ENCODE measurements around the gene DLGAP1. TPM values are rescaled to one million over a fixed set of nuclear protein-coding genes. Genes with fewer than 3 reads are reported as not detected.
"Not testable (repeated sequence)": the region's sequence is repeated elsewhere in the genome, so short reads cannot be mapped to it uniquely, and the experiment has no call there.

The DLGAP1 gene
- total RNA-seq, 1 experiment from 2014 or later = 0.53 TPM

- DNase-seq (ENCODE audit: low spot score) = no peak
Observed at GRCh38 chr18:4391859-4392258, 63.2 kb downstream of the DLGAP1 start.

DNA sequence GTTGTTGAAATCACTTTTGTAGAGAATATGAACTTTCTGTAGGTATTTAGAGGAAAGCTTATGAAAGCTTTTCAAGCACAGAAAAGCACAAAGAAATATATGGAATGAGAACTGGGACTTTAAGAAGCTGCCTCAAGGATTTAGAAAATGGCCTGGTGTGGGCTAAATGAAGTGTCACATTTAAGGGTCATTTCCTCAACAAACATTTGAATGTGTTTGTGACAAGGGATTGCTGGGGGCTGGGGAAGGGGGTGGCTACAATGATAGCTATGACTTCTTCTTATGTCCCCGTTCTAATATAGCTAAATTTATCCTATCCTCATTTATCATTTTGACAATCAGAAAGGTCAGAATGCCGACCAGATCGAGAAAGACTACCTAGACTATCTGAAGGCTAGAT, 69.2 kb downstream of the DLGAP1 start:
- DNase-seq (ENCODE audit: low spot score) = no peak

- DNase-seq (ENCODE audit: low spot score) = no peak
Observed at GRCh38 chr18:4384932-4385331, 70.2 kb downstream of the DLGAP1 start.

GRCh38 chr18:4374564-4374963, 80.5 kb downstream of the DLGAP1 start:
- no peak for DNase-seq (ENCODE audit: low spot score)

- DNase-seq (ENCODE audit: low spot score) = no peak
Observed at GRCh38 chr18:4369705-4370104, 85.4 kb downstream of the DLGAP1 start.

GRCh38 chr18:4360221-4360715, 94.8 kb downstream of the DLGAP1 start:
- no peak for DNase-seq (ENCODE audit: low spot score)

GRCh38 chr18:4358618-4359017, 96.5 kb downstream of the DLGAP1 start:
- no peak for DNase-seq (ENCODE audit: low spot score)

DNA sequence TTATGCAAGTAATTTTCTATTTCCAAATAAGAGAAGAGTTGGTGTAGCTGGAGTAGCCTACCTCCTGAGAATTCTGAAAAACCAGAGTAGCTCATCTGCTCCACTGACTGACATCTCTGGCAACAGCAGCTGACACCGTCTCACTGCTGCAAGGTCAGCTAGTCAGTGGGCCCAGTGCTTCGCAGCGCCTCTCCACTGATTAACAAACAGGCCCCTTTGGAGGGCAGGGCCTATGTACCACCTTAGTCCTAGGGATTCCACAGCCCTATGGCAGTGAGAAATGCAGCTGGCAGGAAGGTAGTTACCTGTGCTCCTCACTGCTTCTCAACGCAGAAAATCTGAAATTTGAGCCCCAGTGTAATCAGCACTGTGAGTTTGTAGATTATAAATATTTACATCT, 97.5 kb downstream of the DLGAP1 start:
- DNase-seq (ENCODE audit: low spot score) = no peak

GRCh38 chr18:4356929-4357328, 98.2 kb downstream of the DLGAP1 start:
- DNase-seq (ENCODE audit: low spot score) = no peak

GRCh38 chr18:4353853-4354418, 101.2 kb downstream of the DLGAP1 start:
- DNase-seq (ENCODE audit: low spot score) = no peak

DNA sequence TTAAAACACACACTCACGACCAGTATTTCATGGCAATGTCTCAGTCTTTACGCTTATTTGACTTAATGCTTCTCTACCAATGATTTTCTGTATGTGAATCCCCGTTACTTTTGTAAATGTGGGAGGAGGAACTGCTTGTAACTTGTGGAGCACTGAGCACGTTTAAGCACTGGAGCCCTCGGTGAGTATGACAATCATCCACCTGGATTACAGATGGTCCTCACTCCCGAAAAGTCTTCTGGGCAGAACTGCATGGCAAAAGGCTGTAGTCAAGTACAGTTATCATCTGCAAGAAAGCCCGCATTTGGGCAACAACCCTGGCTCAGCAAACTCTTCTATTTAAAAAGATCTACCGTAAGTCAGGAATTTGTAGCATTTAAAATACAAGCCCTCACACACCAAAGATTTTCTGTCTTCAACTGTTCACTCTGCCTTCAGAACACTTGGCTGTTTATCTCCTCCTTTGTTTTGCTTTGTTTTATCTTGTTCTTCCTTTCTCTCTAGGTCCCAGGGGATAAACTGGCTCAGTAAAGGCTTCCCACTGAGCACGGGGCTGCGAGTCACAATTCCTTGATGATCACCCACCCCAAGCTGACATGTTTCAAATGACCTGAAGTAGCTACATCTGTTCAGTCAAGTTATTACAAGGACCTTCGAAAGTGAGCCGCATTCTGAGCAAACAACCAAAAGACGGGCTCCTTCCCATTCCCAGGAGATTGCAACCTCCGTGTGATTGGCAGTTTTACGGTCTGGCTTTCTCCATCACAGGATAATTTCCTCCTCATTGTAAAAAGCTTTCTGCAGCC, 102.2 kb downstream of the DLGAP1 start:
- DNase-seq (ENCODE audit: low spot score) = no peak

DNA sequence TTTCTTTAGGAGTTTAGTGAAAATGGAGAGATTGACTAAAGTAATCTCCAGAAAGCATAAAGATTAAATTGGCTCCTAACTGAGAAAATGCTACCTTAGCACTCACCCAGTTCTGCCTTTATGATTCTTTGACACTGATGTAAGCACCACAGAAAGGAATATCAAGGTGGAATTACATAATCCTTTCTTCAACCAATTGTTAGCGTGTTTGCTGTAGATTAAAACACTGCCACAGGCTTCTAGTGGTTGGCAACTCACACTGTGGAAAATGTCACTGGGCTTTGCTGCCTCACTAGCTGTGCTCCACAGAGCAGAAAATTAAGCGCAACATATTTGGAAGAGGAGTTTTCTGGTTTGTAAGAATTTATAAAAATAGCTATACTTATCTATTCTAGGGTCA, 104.1 kb downstream of the DLGAP1 start:
- no peak for DNase-seq (ENCODE audit: low spot score)

- DNase-seq (ENCODE audit: low spot score) = no peak
Observed at GRCh38 chr18:4335386-4335785, 119.7 kb downstream of the DLGAP1 start.

DNA sequence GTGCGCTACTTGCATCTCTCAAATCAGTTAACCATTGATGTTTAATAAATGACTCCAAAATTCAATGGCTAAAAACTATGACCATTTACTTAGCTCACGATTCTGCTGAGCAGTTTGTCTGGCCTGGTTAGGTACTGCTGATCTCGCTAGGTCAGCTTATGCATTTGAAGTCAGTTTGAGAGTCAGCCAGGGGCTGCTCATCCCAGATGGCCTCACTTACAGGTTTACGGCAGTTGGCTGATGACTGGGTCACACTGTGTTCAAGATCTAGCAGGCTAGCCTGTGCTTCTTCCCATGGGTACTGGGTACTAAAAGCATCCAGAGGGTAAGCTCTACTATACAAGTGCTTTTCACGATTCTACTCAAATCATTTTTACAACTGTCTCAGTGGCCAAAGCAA, 122.1 kb downstream of the DLGAP1 start:
- no peak for DNase-seq (ENCODE audit: low spot score)

GRCh38 chr18:4319738-4320677, 135.1 kb downstream of the DLGAP1 start:
- no peak for DNase-seq (ENCODE audit: low spot score)

GRCh38 chr18:4318311-4318710, 136.8 kb downstream of the DLGAP1 start:
- no peak for DNase-seq (ENCODE audit: low spot score)

DNA sequence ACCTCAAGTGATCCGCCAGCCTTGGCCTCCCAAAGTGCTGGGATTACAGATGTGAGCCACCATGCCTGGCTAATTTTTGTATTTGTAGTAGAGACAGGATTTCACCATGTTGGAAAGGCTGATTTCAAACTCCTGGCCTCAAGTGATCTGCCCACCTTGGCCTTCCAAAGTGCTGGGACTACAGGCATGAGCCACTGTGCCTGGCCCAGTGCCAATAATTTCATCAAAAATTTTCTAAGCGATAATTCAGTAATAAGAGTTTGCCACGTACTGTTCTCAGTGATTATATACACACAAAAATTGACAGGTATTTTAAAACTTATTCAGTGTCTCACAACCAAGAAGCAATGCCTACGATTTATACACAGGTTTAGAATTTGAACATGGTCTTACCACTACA, 143.2 kb downstream of the DLGAP1 start:
- DNase-seq (ENCODE audit: low spot score) = not testable (repeated sequence)

- no peak for DNase-seq (ENCODE audit: low spot score)
Observed at GRCh38 chr18:4311136-4311535, 144.0 kb downstream of the DLGAP1 start.

GRCh38 chr18:4309227-4309626, 145.9 kb downstream of the DLGAP1 start:
- DNase-seq (ENCODE audit: low spot score) = no peak

GRCh38 chr18:4308576-4308975, 146.5 kb downstream of the DLGAP1 start:
- no peak for DNase-seq (ENCODE audit: low spot score)

DNA sequence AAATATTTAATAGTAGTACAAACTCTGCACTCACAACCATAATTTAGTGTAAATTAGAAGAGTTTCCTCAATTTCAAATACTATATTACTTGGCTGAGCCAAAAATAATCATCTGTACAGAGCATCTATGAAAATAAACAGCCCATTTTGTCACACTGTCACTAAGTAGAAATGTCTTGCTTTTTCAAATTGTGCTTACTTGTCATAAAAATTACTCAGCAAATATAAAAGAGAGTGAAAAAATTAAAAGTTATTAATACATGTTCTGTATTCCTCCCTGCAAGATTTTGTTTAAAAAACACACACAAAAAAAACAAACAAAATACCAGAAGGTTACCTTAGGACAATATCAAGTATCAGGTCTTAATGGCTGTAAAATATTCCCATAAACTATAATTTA, 155.7 kb downstream of the DLGAP1 start:
- DNase-seq (ENCODE audit: low spot score) = no peak

GRCh38 chr18:4293337-4293736, 161.8 kb downstream of the DLGAP1 start:
- no peak for DNase-seq (ENCODE audit: low spot score)

Measured in HT-29 (cell line).